ENCODE results near the gene TRIML1. TPM values are rescaled to one million over a fixed set of nuclear protein-coding genes. Genes with fewer than 3 reads are reported as not detected.

Gene TRIML1
- total RNA-seq, 4 donors from 2014 or later: not detected

- TF ChIP-seq CTCF (IDR thresholded peaks at IDR 0.05) (no peak), POLR2A (IDR thresholded peaks at IDR 0.05) (no peak), EP300 (IDR thresholded peaks at IDR 0.05) (no peak)
- Histone ChIP-seq H3K27ac (no peak overlapping the region), H3K36me3 (no peaks in the 10 kb centered on the region), H3K4me1 (peaks cover 0 to 5% (median 0%) of the 10 kb centered on the region in 4 donors), H3K9me3 (peaks cover 0 to 21% (median 0%) of the 10 kb centered on the region in 4 donors), H3K4me3 (no peak overlapping the region), H3K27me3 (no peaks in the 10 kb centered on the region)
- no peak for DNase-seq (ENCODE audit: low spot score in 2 of 2)
- 48 to 50% methylated on average over 13 of the region's 13 CpGs for WGBS, 2 donors
These were observed 57.0 kb downstream of the TRIML1 start for GRCh38 chr4:188196134-188196735.

Small RNA genes lying within 50 kb of the gene (small RNA-seq; reads per million reads assigned to genes)
- not detected for gene RNU6-173P

Other genes starting within 250 kb of the TRIML1 start
- not detected for gene ZFP42, start 143.7 kb upstream of the TRIML1 start, total RNA-seq
- gene TRIML2, start 29.8 kb upstream of the TRIML1 start, total RNA-seq: not detected